ENCODE data around the gene GLIS2.

Gene GLIS2

GRCh38 chr16:4372578-4373355, 56.9 kb downstream of the GLIS2 start:
- no peak for DNase-seq

GRCh38 chr16:4373356-4373908, 57.6 kb downstream of the GLIS2 start:
- no peak for DNase-seq

- DNase-seq = no peak
These were observed 58.3 kb downstream of the GLIS2 start for GRCh38 chr16:4373909-4374742.

- no peak for DNase-seq
These were observed 59.9 kb downstream of the GLIS2 start for GRCh38 chr16:4375717-4376116.

- no peak for DNase-seq
These were observed 60.4 kb downstream of the GLIS2 start for GRCh38 chr16:4376126-4376892.

GRCh38 chr16:4376893-4377572, 61.2 kb downstream of the GLIS2 start:
- DNase-seq = no peak

- DNase-seq = no peak
These were observed 61.8 kb downstream of the GLIS2 start for GRCh38 chr16:4377573-4378154.

GRCh38 chr16:4378161-4378666, 62.3 kb downstream of the GLIS2 start:
- no peak for DNase-seq

- DNase-seq = no peak
These were observed 63.3 kb downstream of the GLIS2 start for GRCh38 chr16:4378999-4379690.

- DNase-seq = no peak
These were observed 64.5 kb downstream of the GLIS2 start for GRCh38 chr16:4380119-4381063.

GRCh38 chr16:4381072-4381934, 65.4 kb downstream of the GLIS2 start:
- no peak for DNase-seq

GRCh38 chr16:4381935-4382794, 66.3 kb downstream of the GLIS2 start:
- DNase-seq = no peak

GRCh38 chr16:4382795-4383357, 67.0 kb downstream of the GLIS2 start:
- DNase-seq = no peak

- DNase-seq = no peak
These were observed 68.0 kb downstream of the GLIS2 start for GRCh38 chr16:4383591-4384444.

- no peak for DNase-seq
These were observed 68.7 kb downstream of the GLIS2 start for GRCh38 chr16:4384509-4384942.

- no peak for DNase-seq
These were observed 69.4 kb downstream of the GLIS2 start for GRCh38 chr16:4385066-4385788.
